ENCODE measurements around the gene LRRIQ4. TPM values are rescaled to one million over a fixed set of nuclear protein-coding genes. Genes with fewer than 3 reads are reported as not detected.

LRRIQ4 gene
- total and polyA plus RNA-seq, 4 donors = 0.19 to 0.28 (median 0.23) TPM

- H3K9me3 ChIP-seq (ENCODE audit: control insufficient read depth, insufficient read depth, low read length) = no peaks in the 10 kb centered on the region
- H3K27me3 ChIP-seq (ENCODE audit: control insufficient read depth, insufficient read depth, low read length) = no peaks in the 10 kb centered on the region
- no peak overlapping the region for H3K4me3 ChIP-seq (ENCODE audit: low read depth, low read length)
- no CpG with 5 or more reads among the region's 3 CpGs for WGBS (ENCODE audit: insufficient coverage)
- H3K4me1 ChIP-seq (ENCODE audit: control insufficient read depth, insufficient read depth, low read length) = no peaks in the 10 kb centered on the region
- no peaks in the 10 kb centered on the region for H3K36me3 ChIP-seq (ENCODE audit: control insufficient read depth, insufficient read depth, low read length)
- H3K27ac ChIP-seq (ENCODE audit: low read depth, low read length) = no peak overlapping the region
- no peak for DNase-seq (ENCODE audit: low read depth in 4 of 6, low spot score in 6 of 6)
Measured at GRCh38 chr3:169825316-169825715, 12.6 kb downstream of the LRRIQ4 start.

- no peaks in the 10 kb centered on the region for H3K27me3 ChIP-seq (ENCODE audit: control insufficient read depth, insufficient read depth, low read length)
- 88% methylated on average over 3 of the region's 4 CpGs for WGBS (ENCODE audit: insufficient coverage)
Measured at GRCh38 chr3:169827712-169828111, 15.0 kb downstream of the LRRIQ4 start.

DNA sequence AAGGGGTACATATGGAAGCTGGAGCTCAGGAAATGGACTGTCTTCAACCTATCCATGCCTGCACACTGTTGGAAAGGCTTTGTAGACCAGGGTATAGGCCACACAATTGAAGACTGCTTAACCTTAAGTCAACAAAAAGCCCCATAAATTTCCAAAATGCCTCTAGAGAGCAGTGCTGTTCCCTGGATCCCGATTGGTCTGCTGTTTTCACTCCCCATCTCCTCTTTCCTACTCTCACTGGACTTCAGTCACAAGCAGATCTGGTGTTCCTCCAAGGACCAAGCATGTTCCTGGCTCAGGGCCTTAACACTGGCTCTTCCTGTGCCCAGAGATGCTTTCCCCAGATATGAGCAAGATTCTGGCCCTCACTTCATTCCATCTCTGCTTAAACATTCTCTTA is 22.9 kb downstream of the LRRIQ4 start:
- H3K4me3 ChIP-seq (ENCODE audit: low read depth, low read length) = no peak overlapping the region
- WGBS (ENCODE audit: insufficient coverage) = 65% methylated on average over 1 of the region's 1 CpG
- no peaks in the 10 kb centered on the region for H3K4me1 ChIP-seq (ENCODE audit: control insufficient read depth, insufficient read depth, low read length)
- H3K36me3 ChIP-seq (ENCODE audit: control insufficient read depth, insufficient read depth, low read length) = no peaks in the 10 kb centered on the region
- no peaks in the 10 kb centered on the region for H3K9me3 ChIP-seq (ENCODE audit: control insufficient read depth, insufficient read depth, low read length)
- no peaks in the 10 kb centered on the region for H3K27me3 ChIP-seq (ENCODE audit: control insufficient read depth, insufficient read depth, low read length)
- no peak overlapping the region for H3K27ac ChIP-seq (ENCODE audit: low read depth, low read length)
- DNase-seq (ENCODE audit: low read depth in 4 of 6, low spot score in 6 of 6) = no peak

More at GRCh38 chr3:169827712-169828111, 15.0 kb downstream of the LRRIQ4 start:
- H3K4me3 ChIP-seq (ENCODE audit: low read depth, low read length) = no peak overlapping the region
- no peaks in the 10 kb centered on the region for H3K4me1 ChIP-seq (ENCODE audit: control insufficient read depth, insufficient read depth, low read length)
- no peaks in the 10 kb centered on the region for H3K9me3 ChIP-seq (ENCODE audit: control insufficient read depth, insufficient read depth, low read length)
- no peak overlapping the region for H3K27ac ChIP-seq (ENCODE audit: low read depth, low read length)
- H3K36me3 ChIP-seq (ENCODE audit: control insufficient read depth, insufficient read depth, low read length) = no peaks in the 10 kb centered on the region
- DNase-seq (ENCODE audit: low read depth in 4 of 6, low spot score in 6 of 6) = no peak

DNA sequence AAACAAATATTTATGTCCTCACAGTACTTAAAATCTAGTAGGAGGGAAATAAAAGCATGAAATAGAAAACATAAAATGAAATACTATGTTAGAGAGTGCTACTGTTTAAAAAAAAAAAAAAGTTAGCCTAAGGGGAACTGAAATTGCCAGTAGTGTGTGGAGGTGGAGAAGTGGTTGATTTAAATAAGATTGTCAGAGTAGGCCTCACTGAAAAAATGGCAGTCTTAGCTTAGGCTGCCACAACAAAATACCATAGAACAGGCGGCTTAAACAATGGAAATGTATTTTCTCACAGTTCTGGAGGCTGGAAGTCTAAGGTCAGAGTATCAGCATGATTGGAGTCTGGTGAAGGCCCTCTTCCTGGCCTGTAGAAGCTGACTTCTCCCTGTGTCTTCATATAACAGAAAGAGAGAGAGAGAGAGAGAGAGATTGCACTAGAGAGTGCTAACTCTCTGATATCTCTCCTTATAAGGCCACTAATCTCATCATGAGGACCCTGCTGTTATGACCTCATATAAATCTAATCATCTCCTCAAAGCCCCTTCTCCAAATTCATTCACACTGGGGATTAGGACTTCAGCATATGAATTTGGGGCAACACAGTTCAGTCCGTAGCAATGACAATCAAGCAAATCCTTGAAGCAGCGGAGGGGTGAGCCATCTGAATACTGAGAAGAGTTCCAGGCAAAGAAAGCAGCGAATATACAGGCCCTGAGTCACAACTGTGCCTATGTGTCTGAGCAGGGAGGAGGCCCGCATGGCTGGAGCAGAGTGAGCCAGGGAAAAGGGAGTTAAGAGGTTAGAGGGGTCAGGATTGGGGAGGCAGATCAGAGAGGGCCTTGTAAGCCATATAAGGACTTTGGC is 23.6 kb downstream of the LRRIQ4 start:
- Histone ChIP-seq H3K36me3 (ENCODE audit: control insufficient read depth, insufficient read depth, low read length) (no peaks in the 10 kb centered on the region), H3K27me3 (ENCODE audit: control insufficient read depth, insufficient read depth, low read length) (no peaks in the 10 kb centered on the region), H3K9me3 (ENCODE audit: control insufficient read depth, insufficient read depth, low read length) (no peaks in the 10 kb centered on the region), H3K4me3 (ENCODE audit: low read depth, low read length) (no peak overlapping the region), H3K27ac (ENCODE audit: low read depth, low read length) (no peak overlapping the region), H3K4me1 (ENCODE audit: control insufficient read depth, insufficient read depth, low read length) (no peaks in the 10 kb centered on the region)
- no peak for DNase-seq (ENCODE audit: low read depth in 4 of 6, low spot score in 6 of 6)
- WGBS (ENCODE audit: insufficient coverage) = 75% methylated on average over 4 of the region's 5 CpGs

GRCh38 chr3:169836942-169837275 is 24.2 kb downstream of the LRRIQ4 start:
- no peak for DNase-seq (ENCODE audit: low read depth in 4 of 6, low spot score in 6 of 6)
- Histone ChIP-seq H3K27ac (ENCODE audit: low read depth, low read length) (no peak overlapping the region), H3K27me3 (ENCODE audit: control insufficient read depth, insufficient read depth, low read length) (no peaks in the 10 kb centered on the region), H3K4me3 (ENCODE audit: low read depth, low read length) (no peak overlapping the region), H3K9me3 (ENCODE audit: control insufficient read depth, insufficient read depth, low read length) (no peaks in the 10 kb centered on the region), H3K4me1 (ENCODE audit: control insufficient read depth, insufficient read depth, low read length) (no peaks in the 10 kb centered on the region), H3K36me3 (ENCODE audit: control insufficient read depth, insufficient read depth, low read length) (no peaks in the 10 kb centered on the region)
- 100% methylated on average over 2 of the region's 3 CpGs for WGBS (ENCODE audit: insufficient coverage)

- Histone ChIP-seq H3K9me3 (ENCODE audit: control insufficient read depth, insufficient read depth, low read length) (no peaks in the 10 kb centered on the region), H3K36me3 (ENCODE audit: control insufficient read depth, insufficient read depth, low read length) (no peaks in the 10 kb centered on the region), H3K27ac (ENCODE audit: low read depth, low read length) (no peak overlapping the region), H3K4me3 (ENCODE audit: low read depth, low read length) (no peak overlapping the region), H3K27me3 (ENCODE audit: control insufficient read depth, insufficient read depth, low read length) (no peaks in the 10 kb centered on the region), H3K4me1 (ENCODE audit: control insufficient read depth, insufficient read depth, low read length) (no peaks in the 10 kb centered on the region)
- no peak for DNase-seq (ENCODE audit: low read depth in 4 of 6, low spot score in 6 of 6)
- WGBS (ENCODE audit: insufficient coverage) = no CpG with 5 or more reads among the region's 1 CpG
Measured at GRCh38 chr3:169838511-169839030, 25.9 kb downstream of the LRRIQ4 start.

DNA sequence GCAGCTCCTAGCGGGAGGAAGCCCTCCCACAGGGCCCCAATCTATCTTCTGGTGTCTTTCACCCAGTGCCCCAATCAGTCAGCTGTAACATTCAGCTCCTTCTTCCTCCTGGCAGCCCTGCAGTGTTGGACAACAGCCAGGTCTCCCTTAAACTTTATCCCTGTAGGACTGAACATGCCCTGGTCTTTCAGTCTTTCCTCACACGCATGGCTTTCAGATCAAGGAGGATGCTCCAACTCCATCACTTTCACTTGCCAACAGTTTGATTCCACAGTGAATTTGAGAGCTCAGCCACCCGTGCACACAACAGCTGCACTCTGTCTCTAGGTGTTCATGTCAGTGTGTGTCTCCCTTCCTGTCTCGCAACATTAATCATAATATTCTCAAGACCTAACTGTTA is 28.5 kb downstream of the LRRIQ4 start:
- Histone ChIP-seq H3K36me3 (ENCODE audit: control insufficient read depth, insufficient read depth, low read length) (no peaks in the 10 kb centered on the region), H3K4me1 (ENCODE audit: control insufficient read depth, insufficient read depth, low read length) (no peaks in the 10 kb centered on the region), H3K27ac (ENCODE audit: low read depth, low read length) (no peak overlapping the region), H3K9me3 (ENCODE audit: control insufficient read depth, insufficient read depth, low read length) (no peaks in the 10 kb centered on the region), H3K27me3 (ENCODE audit: control insufficient read depth, insufficient read depth, low read length) (no peaks in the 10 kb centered on the region), H3K4me3 (ENCODE audit: low read depth, low read length) (no peak overlapping the region)
- 23% methylated on average over 3 of the region's 4 CpGs for WGBS (ENCODE audit: insufficient coverage)
- DNase-seq (ENCODE audit: low read depth in 4 of 6, low spot score in 6 of 6) = peak in 1 of 6 donors; percentile 42

DNA sequence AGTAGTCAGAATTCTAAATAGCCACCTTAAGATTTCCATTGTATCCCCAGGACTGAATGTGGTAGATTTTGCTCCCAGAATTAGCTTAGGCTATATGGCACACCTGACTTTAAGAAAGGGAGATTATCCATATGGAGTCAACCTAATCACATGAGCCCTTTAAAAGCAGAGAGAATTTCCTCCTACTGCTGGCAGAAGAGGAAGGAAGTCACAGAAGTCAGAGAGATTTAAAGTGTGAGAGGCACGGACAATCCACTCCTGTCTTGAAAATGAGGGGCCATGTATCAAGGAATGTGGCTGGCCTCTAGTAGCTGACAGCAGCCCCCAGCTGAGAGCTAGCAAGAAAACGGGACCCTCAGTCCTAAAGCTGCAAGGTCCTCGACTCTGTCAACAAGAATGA is 30.3 kb downstream of the LRRIQ4 start:
- H3K27ac ChIP-seq (ENCODE audit: low read depth, low read length) = no peak overlapping the region
- H3K36me3 ChIP-seq (ENCODE audit: control insufficient read depth, insufficient read depth, low read length) = no peaks in the 10 kb centered on the region
- no peaks in the 10 kb centered on the region for H3K9me3 ChIP-seq (ENCODE audit: control insufficient read depth, insufficient read depth, low read length)
- H3K4me1 ChIP-seq (ENCODE audit: control insufficient read depth, insufficient read depth, low read length) = no peaks in the 10 kb centered on the region
- no peak overlapping the region for H3K4me3 ChIP-seq (ENCODE audit: low read depth, low read length)
- H3K27me3 ChIP-seq (ENCODE audit: control insufficient read depth, insufficient read depth, low read length) = no peaks in the 10 kb centered on the region
- DNase-seq (ENCODE audit: low read depth in 4 of 6, low spot score in 6 of 6) = no peak
- WGBS (ENCODE audit: insufficient coverage) = 71% methylated on average over 3 of the region's 3 CpGs

- H3K9me3 ChIP-seq (ENCODE audit: control insufficient read depth, insufficient read depth, low read length) = no peaks in the 10 kb centered on the region
- no peaks in the 10 kb centered on the region for H3K4me1 ChIP-seq (ENCODE audit: control insufficient read depth, insufficient read depth, low read length)
- H3K27me3 ChIP-seq (ENCODE audit: control insufficient read depth, insufficient read depth, low read length) = no peaks in the 10 kb centered on the region
- DNase-seq (ENCODE audit: low read depth in 4 of 6, low spot score in 6 of 6) = no peak
- no peaks in the 10 kb centered on the region for H3K36me3 ChIP-seq (ENCODE audit: control insufficient read depth, insufficient read depth, low read length)
- no peak overlapping the region for H3K27ac ChIP-seq (ENCODE audit: low read depth, low read length)
- no peak overlapping the region for H3K4me3 ChIP-seq (ENCODE audit: low read depth, low read length)
- WGBS (ENCODE audit: insufficient coverage) = 92% methylated on average over 7 of the region's 11 CpGs
Measured at GRCh38 chr3:169846458-169847193, 34.0 kb downstream of the LRRIQ4 start.

All from spinal cord (tissue), 10 donors.